Fibroblast of skin of left quadriceps (primary cell): Measurements from ENCODE around the gene KCTD19.

Experiments used
- DNase-seq, 2 experiments: peaks; one replicate each; pipeline ENCODE4 v3.0.0-alpha.2; 2013; ENCODE audit warnings: low read depth in 2 of 2

KCTD19 gene

GRCh38 chr16:67283039-67283825 lies 43.3 kb downstream of the KCTD19 start:
- no peak for DNase-seq

- DNase-seq, result no peak
Measured at GRCh38 chr16:67282447-67282805, 44.1 kb downstream of the KCTD19 start.

GRCh38 chr16:67281536-67282446 lies 44.8 kb downstream of the KCTD19 start:
- DNase-seq, result no peak

- no peak for DNase-seq
Measured at GRCh38 chr16:67280090-67281015, 46.2 kb downstream of the KCTD19 start.

GRCh38 chr16:67279296-67280089 lies 47.0 kb downstream of the KCTD19 start, which contains the start of gene PLEKHG4:
Gene PLEKHG4 (plus strand): TSS chr16:67279532. CDS start chr16:67280045, 513 bp downstream.
- DNase-seq, result peak; percentile 50

GRCh38 chr16:67278773-67279295 lies 47.7 kb downstream of the KCTD19 start:
- DNase-seq, result no peak

GRCh38 chr16:67277999-67278772 lies 48.4 kb downstream of the KCTD19 start:
- DNase-seq, result peak; percentile 59

- DNase-seq, result peak; percentile 98
Measured at GRCh38 chr16:67277294-67277998, 49.1 kb downstream of the KCTD19 start.

- no peak for DNase-seq
Measured at GRCh38 chr16:67275321-67275720, 51.2 kb downstream of the KCTD19 start.

- no peak for DNase-seq
Measured at GRCh38 chr16:67271446-67271845, 55.1 kb downstream of the KCTD19 start.

- DNase-seq, result no peak
Measured at GRCh38 chr16:67270931-67271338, 55.6 kb downstream of the KCTD19 start.

GRCh38 chr16:67269766-67270165 lies 56.8 kb downstream of the KCTD19 start:
- no peak for DNase-seq

GRCh38 chr16:67268136-67268579 lies 58.4 kb downstream of the KCTD19 start:
- DNase-seq, result peak in 1 of 2 experiments; percentile 62

GRCh38 chr16:67265834-67266233 lies 60.7 kb downstream of the KCTD19 start:
- no peak for DNase-seq

- DNase-seq, result no peak
Measured at GRCh38 chr16:67264866-67265265, 61.7 kb downstream of the KCTD19 start.

GRCh38 chr16:67264277-67264676 lies 62.3 kb downstream of the KCTD19 start:
- no peak for DNase-seq

- no peak for DNase-seq
Measured at GRCh38 chr16:67263201-67263600, 63.3 kb downstream of the KCTD19 start.

GRCh38 chr16:67260426-67261063 lies 66.0 kb downstream of the KCTD19 start:
- DNase-seq, result no peak
